ENCODE data around the gene GNAZ. TPM values are rescaled to one million over a fixed set of nuclear protein-coding genes. Genes with fewer than 3 reads are reported as not detected.
"Not testable (repeated sequence)": the region's sequence is repeated elsewhere in the genome, so short reads cannot be mapped to it uniquely, and the experiment has no call there.

The GNAZ gene
- polyA plus RNA-seq, 2 of the 4 experiments (the other 2 are of a cell fraction), result 1.9 to 2.5 TPM

- 68% methylated on average over 8 of the region's 8 CpGs for WGBS (ENCODE audit: missing lambda C conversion rate)
- POLR2A ChIA-PET, result no interaction called here
Observed at GRCh38 chr22:23047265-23047664, 23.1 kb upstream of the GNAZ start.

GRCh38 chr22:23047742-23048141, 22.6 kb upstream of the GNAZ start:
- H3K4me1 ChIP-seq, result no peaks in the 10 kb centered on the region
- H3K27ac ChIP-seq, result no peak overlapping the region
- H3K9me3 ChIP-seq, result no peaks in the 10 kb centered on the region
- no peak overlapping the region for H3K4me3 ChIP-seq
- ATAC-seq (no peak), FAIRE-seq (no peak), DNase-seq (ENCODE audit: low read depth in 1 of 2, low spot score in 1 of 2) (no peak)
- 54% methylated on average over 6 of the region's 6 CpGs for WGBS (ENCODE audit: missing lambda C conversion rate)
- TF ChIP-seq ZNF302 (CRISPR knock-in tag; IDR thresholded peaks at IDR 0.05) (no peak), CBX8 (IDR thresholded peaks at IDR 0.05) (no peak), HEYL (CRISPR knock-in tag; IDR thresholded peaks at IDR 0.05) (no peak), TP53 (CRISPR knock-in tag; IDR thresholded peaks at IDR 0.05) (no peak), E2F6 (IDR thresholded peaks at IDR 0.05; ENCODE audit: borderline replicate concordance, low read depth) (no peak), GATA3 (IDR thresholded peaks at IDR 0.05; ENCODE audit: borderline replicate concordance) (no peak), NPAS2 (CRISPR knock-in tag; IDR thresholded peaks at IDR 0.05; ENCODE audit: borderline replicate concordance) (no peak), EHMT2 (IDR thresholded peaks at IDR 0.05; ENCODE audit: low read depth) (no peak), HDAC2 (IDR thresholded peaks at IDR 0.05) (no peak), BHLHE40 (IDR thresholded peaks at IDR 0.05; ENCODE audit: low read depth, low read length) (no peak), RARB (CRISPR knock-in tag; IDR thresholded peaks at IDR 0.05) (no peak), SMC3 (IDR thresholded peaks at IDR 0.05) (no peak), CTCF (IDR thresholded peaks at IDR 0.05) (no peak), JUNB (IDR thresholded peaks at IDR 0.05) (no peak), EHF (CRISPR knock-in tag; IDR thresholded peaks at IDR 0.05) (no peak), FOSB (CRISPR knock-in tag; IDR thresholded peaks at IDR 0.05) (no peak), HOXB5 (CRISPR knock-in tag; IDR thresholded peaks at IDR 0.05) (no peak), RCOR1 (IDR thresholded peaks at IDR 0.05; ENCODE audit: low read depth, low read length) (no peak), POLR2A (IDR thresholded peaks at IDR 0.05; ENCODE audit: low read length) (no peak), EP300 (IDR thresholded peaks at IDR 0.05) (no peak)
- ChIA-PET CTCF (interaction anchor here (1.2 kb wide), 1 partner anchor 88 kb away, joined by 3 read pairs; no protein-coding TSS in a partner anchor), POLR2A (no interaction called here)
- H3K4me2 ChIP-seq, result no peak overlapping the region

More at GRCh38 chr22:23047265-23047664, 23.1 kb upstream of the GNAZ start:
- Histone ChIP-seq H3K4me2 (no peak overlapping the region), H3K4me3 (no peak overlapping the region), H3K9me3 (no peaks in the 10 kb centered on the region), H3K27ac (no peak overlapping the region), H3K4me1 (no peaks in the 10 kb centered on the region)
- DNase-seq (ENCODE audit: low read depth in 1 of 2, low spot score in 1 of 2), result no peak
- FAIRE-seq, result no peak
- no peak for TF ChIP-seq FOSL2 (IDR thresholded peaks at IDR 0.05)
- no peak for TF ChIP-seq FOSL2 (CRISPR knock-in tag; IDR thresholded peaks at IDR 0.05)
- no peak for TF ChIP-seq ATOH8 (CRISPR knock-in tag; IDR thresholded peaks at IDR 0.05; ENCODE audit: low read depth)
- no peak for TF ChIP-seq EHMT2 (IDR thresholded peaks at IDR 0.05; ENCODE audit: low read depth)
- no peak for TF ChIP-seq NR3C1 (IDR thresholded peaks at IDR 0.05)
- TF ChIP-seq BHLHE40 (IDR thresholded peaks at IDR 0.05; ENCODE audit: low read depth, low read length), result no peak
- no peak for TF ChIP-seq RFX5 (IDR thresholded peaks at IDR 0.05)
- TF ChIP-seq RARB (CRISPR knock-in tag; IDR thresholded peaks at IDR 0.05), result no peak
- no peak for TF ChIP-seq BCL3 (IDR thresholded peaks at IDR 0.05)
- no peak for TF ChIP-seq MAZ (IDR thresholded peaks at IDR 0.05; ENCODE audit: borderline replicate concordance, low read depth, low read length)
- no peak for ATAC-seq
- CTCF ChIA-PET, result interaction anchor here (1.2 kb wide), 1 partner anchor 88 kb away, joined by 3 read pairs; no protein-coding TSS in a partner anchor

GRCh38 chr22:23050546-23050945, 19.8 kb upstream of the GNAZ start:
- H3K4me1 ChIP-seq; H3K27ac ChIP-seq; CTCF ChIA-PET; ATAC-seq; FAIRE-seq; H3K4me2 ChIP-seq; DNase-seq (ENCODE audit: low read depth in 1 of 2, low spot score in 1 of 2); H3K4me3 ChIP-seq; H3K9me3 ChIP-seq; POLR2A ChIA-PET: not testable (repeated sequence)
- WGBS (ENCODE audit: missing lambda C conversion rate), result 0% methylated on average over 1 of the region's 1 CpG

Data from A549 (cell line).